Peyer's patch (tissue), 4 donors: Measurements from ENCODE around the gene APOC3. TPM values are rescaled to one million over a fixed set of nuclear protein-coding genes. Genes with fewer than 3 reads are reported as not detected.
A peak's percentile ranks its signal among the peaks of the same experiment; 100 is the strongest.

ENCODE experiments used
- DNase-seq, 3 donors: peaks; one replicate each; pipeline ENCODE4 v3.0.0-alpha.2; 2017 to 2019
- H3K27ac ChIP-seq, 4 donors: fragments of 200-600 bp; sonication (generic); one replicate each; pipeline ENCODE4 v1.5.1; 2016 to 2019
- H3K27me3 ChIP-seq, 2 donors: fragments of 200-600 bp; sonication (generic); one replicate each; pipeline ENCODE4 v1.5.1; 2019
- H3K36me3 ChIP-seq, 3 donors: fragments of 200-600 bp; sonication (generic); one replicate each; pipeline ENCODE4 v1.5.1; 2016 to 2019
- H3K4me1 ChIP-seq, 4 donors: fragments of 200-600 bp; sonication (generic); one replicate each; pipeline ENCODE4 v1.5.1; 2016 to 2019
- H3K4me3 ChIP-seq, 4 donors: fragments of 200-600 bp; sonication (generic); 1 replicate in 3 of 4; 2 replicates in 1 of 4; pipeline ENCODE4 v1.5.1; 2016 to 2019; ENCODE audit warnings: mild to moderate bottlenecking in 1 of 4
- H3K9me3 ChIP-seq, 4 donors: fragments of 200-600 bp; sonication (generic); one replicate each; pipeline ENCODE4 v1.5.1; 2016 to 2019; ENCODE audit warnings: mild to moderate bottlenecking in 1 of 4
- CTCF ChIP-seq, 6 experiments: fragments of 450-650 bp in 4 of 6; fragments of 200-600 bp in 2 of 6; sonication (generic) in 1 of 6; IDR thresholded peaks; one replicate each; pipeline ENCODE4 v1.5.1; 2017 to 2019; ENCODE audit warnings: antibody characterized with exemption in 6 of 6, mild to moderate bottlenecking in 3 of 6, moderate library complexity in 1 of 6
- POLR2A ChIP-seq, 2 donors: fragments of 450-650 bp; IDR thresholded peaks; one replicate each; pipeline ENCODE4 v1.5.1; 2017; ENCODE audit warnings: antibody characterized with exemption in 2 of 2, mild to moderate bottlenecking in 2 of 2, moderate library complexity in 2 of 2
- total RNA-seq, 4 donors: library from RNA; depleted of rRNA; stranded (reverse); fragments of >200 nt; gene quantifications; one replicate each; pipeline ENCODE4 v1.1.0, GENCODE V29; 2016

Gene APOC3
- over 10,000 TPM in 1 of 4 donors, 1,000 to 10,000 TPM in 2, 100 to 1,000 TPM in 1; 276 to 11,857 (median 5,024) TPM for total RNA-seq

DNA sequence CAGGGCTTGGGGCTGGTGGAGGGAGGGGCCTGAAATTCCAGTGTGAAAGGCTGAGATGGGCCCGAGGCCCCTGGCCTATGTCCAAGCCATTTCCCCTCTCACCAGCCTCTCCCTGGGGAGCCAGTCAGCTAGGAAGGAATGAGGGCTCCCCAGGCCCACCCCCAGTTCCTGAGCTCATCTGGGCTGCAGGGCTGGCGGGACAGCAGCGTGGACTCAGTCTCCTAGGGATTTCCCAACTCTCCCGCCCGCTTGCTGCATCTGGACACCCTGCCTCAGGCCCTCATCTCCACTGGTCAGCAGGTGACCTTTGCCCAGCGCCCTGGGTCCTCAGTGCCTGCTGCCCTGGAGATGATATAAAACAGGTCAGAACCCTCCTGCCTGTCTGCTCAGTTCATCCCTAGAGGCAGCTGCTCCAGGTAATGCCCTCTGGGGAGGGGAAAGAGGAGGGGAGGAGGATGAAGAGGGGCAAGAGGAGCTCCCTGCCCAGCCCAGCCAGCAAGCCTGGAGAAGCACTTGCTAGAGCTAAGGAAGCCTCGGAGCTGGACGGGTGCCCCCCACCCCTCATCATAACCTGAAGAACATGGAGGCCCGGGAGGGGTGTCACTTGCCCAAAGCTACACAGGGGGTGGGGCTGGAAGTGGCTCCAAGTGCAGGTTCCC lies at the start of gene APOC3:
APOC3 (plus strand) TSS at position 383 of the 659 bp plus-strand sequence. CDS start 676 bp downstream, outside the sequence.
- Histone ChIP-seq H3K27me3 (no peaks in the 10 kb centered on the region), H3K9me3 (no peaks in the 10 kb centered on the region), H3K27ac (peak within 1 kb of the TSS in 3 of 4 donors; percentile 46 to 92 (median 81)), H3K4me3 (peak within 1 kb of the TSS in 2 of 4 donors; percentile 43 to 53), H3K4me1 (no peaks in the 10 kb centered on the region), H3K36me3 (no peaks in the 10 kb centered on the region)
- peak in 2 of 3 donors; percentile 79 for DNase-seq
- no peak for TF ChIP-seq CTCF (IDR thresholded peaks at IDR 0.05)
- TF ChIP-seq POLR2A (IDR thresholded peaks at IDR 0.05), result peak; percentile 71 to 81

GRCh38 chr11:116782728-116783127 lies 47.0 kb upstream of the APOC3 start:
- Histone ChIP-seq H3K4me3 (no peak overlapping the region), H3K4me1 (peaks cover 0 to 15% (median 2%) of the 10 kb centered on the region in 4 donors), H3K9me3 (no peaks in the 10 kb centered on the region), H3K27ac (no peak overlapping the region), H3K36me3 (peaks cover 0 to 87% (median 0%) of the 10 kb centered on the region in 3 donors), H3K27me3 (no peaks in the 10 kb centered on the region)
- no peak for DNase-seq
- TF ChIP-seq POLR2A (IDR thresholded peaks at IDR 0.05), result no peak
- no peak for TF ChIP-seq CTCF (IDR thresholded peaks at IDR 0.05)

DNA sequence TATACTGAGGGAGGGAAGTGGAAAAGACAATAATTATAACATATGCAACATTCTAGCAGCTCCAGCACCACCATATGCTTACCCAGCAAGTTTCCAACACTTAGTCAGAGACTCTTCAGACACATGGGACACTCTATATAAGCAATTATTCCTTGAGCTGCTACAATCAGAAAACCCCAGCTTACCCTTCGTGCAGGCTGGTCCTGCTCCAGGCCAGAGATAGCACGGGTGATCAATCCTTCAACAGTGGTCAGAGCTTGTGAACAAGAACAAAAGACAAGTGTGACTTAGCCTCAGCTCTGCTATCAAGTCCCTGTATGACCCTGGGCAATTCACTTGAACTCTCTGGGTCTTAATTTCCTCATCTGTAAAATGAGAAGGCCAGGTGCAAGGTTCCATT lies 43.4 kb upstream of the APOC3 start:
- Histone ChIP-seq H3K4me1 (peaks cover 0 to 15% (median 6%) of the 10 kb centered on the region in 4 donors), H3K36me3 (peaks cover 0 to 53% (median 0%) of the 10 kb centered on the region in 3 donors), H3K27me3 (no peaks in the 10 kb centered on the region), H3K27ac (no peak overlapping the region), H3K4me3 (no peak overlapping the region), H3K9me3 (no peaks in the 10 kb centered on the region)
- TF ChIP-seq POLR2A (IDR thresholded peaks at IDR 0.05) (no peak), CTCF (IDR thresholded peaks at IDR 0.05) (no peak)
- no peak for DNase-seq

DNA sequence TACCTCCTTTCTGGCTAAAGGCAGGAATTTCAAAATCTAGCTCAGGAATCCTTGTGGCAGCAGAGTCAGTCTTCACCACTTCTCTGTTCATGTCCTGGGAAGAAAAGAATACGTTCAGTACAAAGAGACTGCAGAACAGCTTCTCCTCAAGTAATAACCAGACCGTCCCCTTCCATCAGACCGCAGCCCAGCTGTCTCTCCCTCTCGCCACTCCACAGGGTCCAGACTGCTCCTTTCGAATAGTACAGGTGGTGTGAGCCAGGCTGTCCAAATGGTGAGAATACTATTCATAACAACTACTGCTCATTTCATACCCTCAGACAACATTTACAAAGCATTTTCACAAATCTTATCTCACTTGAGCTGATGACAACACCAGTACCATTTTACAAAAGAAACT lies 42.7 kb upstream of the APOC3 start:
- peak overlapping the region; percentile 79 to 100 (median 94) for H3K4me3 ChIP-seq
- H3K36me3 ChIP-seq, result peaks cover 0 to 46% (median 0%) of the 10 kb centered on the region in 3 donors
- H3K4me1 ChIP-seq, result peaks cover 0 to 20% (median 6%) of the 10 kb centered on the region in 4 donors
- no peaks in the 10 kb centered on the region for H3K9me3 ChIP-seq
- DNase-seq, result no peak
- TF ChIP-seq POLR2A (IDR thresholded peaks at IDR 0.05) (no peak), CTCF (IDR thresholded peaks at IDR 0.05) (no peak)
- H3K27me3 ChIP-seq, result no peaks in the 10 kb centered on the region
- H3K27ac ChIP-seq, result no peak overlapping the region

- peak overlapping the region; percentile 79 to 100 (median 94) for H3K4me3 ChIP-seq
- peaks cover 0 to 42% (median 0%) of the 10 kb centered on the region in 3 donors for H3K36me3 ChIP-seq
- no peak for DNase-seq
- peaks cover 0 to 20% (median 6%) of the 10 kb centered on the region in 4 donors for H3K4me1 ChIP-seq
- TF ChIP-seq CTCF (IDR thresholded peaks at IDR 0.05), result no peak
- TF ChIP-seq POLR2A (IDR thresholded peaks at IDR 0.05), result no peak
- H3K27ac ChIP-seq, result peak overlapping the region; percentile 83 to 94 (median 87)
- H3K9me3 ChIP-seq, result no peaks in the 10 kb centered on the region
- no peaks in the 10 kb centered on the region for H3K27me3 ChIP-seq
Observed at GRCh38 chr11:116787436-116787785, 42.3 kb upstream of the APOC3 start.
